Measurements from ENCODE around the gene CTNND2.

GRCh38 chr5:11007269-11007870 lies 896.9 kb downstream of the CTNND2 start:
- TF ChIP-seq CTCF (IDR thresholded peaks at IDR 0.05) = no peak
- TF ChIP-seq EZH2phosphoT487 (IDR thresholded peaks at IDR 0.05) = no peak
